WTC11 (cell line): Measurements from ENCODE around the gene AQP12B. TPM values are rescaled to one million over a fixed set of nuclear protein-coding genes. Genes with fewer than 3 reads are reported as not detected.

Source experiments
- ATAC-seq: fragments of 200-7000 bp; cut with Tn5 transposase; 2 replicates; pipeline ENCODE4 v1.10.0; 2021; ENCODE audit warnings: mild to moderate bottlenecking, moderate library complexity
- CTCF ChIA-PET: fragments of 300-600 bp; sonication (Branson Sonifier 250); formaldehyde crosslinking; loops from one replicate; lab custom pipeline; 2021; ENCODE audit warnings: antibody characterized with exemption; lab: Charles Lee
- POLR2A ChIA-PET: fragments of 350-600 bp; sonication (Branson Sonifier 250); formaldehyde crosslinking; loops from one replicate; lab custom pipeline; 2021; ENCODE audit warnings: antibody characterized with exemption; lab: Charles Lee
- DNase-seq: peaks from one replicate; pipeline ENCODE4 v3.0.0; 2021; ENCODE audit warnings: low spot score
- H3K27ac Mint-ChIP-seq: 2 replicates; pipeline ENCODE4 v1.8.0; 2021; ENCODE audit warnings: mixed read lengths
- H3K27me3 Mint-ChIP-seq: 2 replicates; pipeline ENCODE4 v1.8.0; 2021; ENCODE audit warnings: low read depth, mild to moderate bottlenecking, moderate library complexity, mixed read lengths
- H3K36me3 Mint-ChIP-seq: 2 replicates; pipeline ENCODE4 v1.8.0; 2021; ENCODE audit warnings: mixed read lengths
- H3K4me1 Mint-ChIP-seq: 2 replicates; pipeline ENCODE4 v1.8.0; 2022; ENCODE audit warnings: mixed read lengths
- H3K4me3 Mint-ChIP-seq: 2 replicates; pipeline ENCODE4 v1.8.0; 2021; ENCODE audit warnings: mild to moderate bottlenecking, moderate library complexity, mixed read lengths
- H3K9me3 Mint-ChIP-seq: 2 replicates; pipeline ENCODE4 v1.8.0; 2021; ENCODE audit warnings: mixed read lengths
- AR ChIP-seq: fragments of 250-450 bp; sonication (Bioruptor Pico); IDR thresholded peaks from 2 replicates; pipeline ENCODE4 v1.9.0; 2021; ENCODE audit warnings: mild to moderate bottlenecking
- CTCF ChIP-seq: fragments of 200-600 bp; IDR thresholded peaks from 2 replicates; pipeline ENCODE4 v1.8.0; 2022; ENCODE audit warnings: antibody characterized with exemption
- E2F1 ChIP-seq: sonication (generic); formaldehyde crosslinking; IDR thresholded peaks from 2 replicates; pipeline ENCODE4 v1.8.0; 2022; ENCODE audit warnings: mild to moderate bottlenecking, missing genetic modification reagents
- FOXP1 ChIP-seq: sonication (generic); formaldehyde crosslinking; IDR thresholded peaks from 2 replicates; pipeline ENCODE4 v1.8.0; 2022; ENCODE audit warnings: missing genetic modification reagents, mild to moderate bottlenecking, moderate library complexity, borderline replicate concordance
- HMGA2 ChIP-seq: fragments of 250-450 bp; sonication (Bioruptor Pico); IDR thresholded peaks from 2 replicates; pipeline ENCODE4 v1.4.0; 2021; ENCODE audit warnings: mild to moderate bottlenecking, moderate library complexity
- IRF2 ChIP-seq: sonication (generic); formaldehyde crosslinking; IDR thresholded peaks from 2 replicates; pipeline ENCODE4 v1.8.0; 2022; ENCODE audit warnings: low read depth, missing genetic modification reagents, borderline replicate concordance
- MXD4 ChIP-seq: fragments of 250-450 bp; sonication (Bioruptor Pico); IDR thresholded peaks from 2 replicates; pipeline ENCODE4 v1.8.0; 2021; ENCODE audit warnings: mild to moderate bottlenecking, moderate library complexity, borderline replicate concordance
- NR1H2 ChIP-seq: sonication (generic); formaldehyde crosslinking; IDR thresholded peaks from 2 replicates; pipeline ENCODE4 v1.9.0; 2021; ENCODE audit warnings: mild to moderate bottlenecking, moderate library complexity, missing genetic modification reagents
- PRRX2 ChIP-seq: fragments of 250-450 bp; sonication (Bioruptor Pico); IDR thresholded peaks from 2 replicates; pipeline ENCODE4 v1.8.0; 2021; ENCODE audit warnings: mild to moderate bottlenecking
- SP1 ChIP-seq: sonication (generic); formaldehyde crosslinking; conservative IDR thresholded peaks from 2 replicates; pipeline ENCODE4 v1.8.1; 2022; ENCODE audit warnings: missing genetic modification reagents
- USF2 ChIP-seq: sonication (generic); formaldehyde crosslinking; IDR thresholded peaks from 2 replicates; pipeline ENCODE4 v1.8.1; 2023; ENCODE audit warnings: mild to moderate bottlenecking, missing genetic modification reagents, moderate library complexity
- ZBTB21 ChIP-seq: sonication (generic); formaldehyde crosslinking; IDR thresholded peaks from 2 replicates; pipeline ENCODE4 v1.8.1; 2023; ENCODE audit warnings: mild to moderate bottlenecking, missing genetic modification reagents, borderline replicate concordance
- ZNF121 ChIP-seq: sonication (generic); formaldehyde crosslinking; IDR thresholded peaks from 2 replicates; pipeline ENCODE4 v1.8.0; 2023; ENCODE audit warnings: missing genetic modification reagents
- ZNF138 ChIP-seq: sonication (generic); formaldehyde crosslinking; conservative IDR thresholded peaks from 2 replicates; pipeline ENCODE4 v1.8.1; 2022; ENCODE audit warnings: mild to moderate bottlenecking, moderate library complexity, missing genetic modification reagents
- ZNF263 ChIP-seq: sonication (generic); formaldehyde crosslinking; IDR thresholded peaks from 2 replicates; pipeline ENCODE4 v1.8.1; 2022; ENCODE audit warnings: low read depth, mild to moderate bottlenecking, moderate library complexity, missing genetic modification reagents
- ZNF281 ChIP-seq: sonication (generic); formaldehyde crosslinking; IDR thresholded peaks from 2 replicates; pipeline ENCODE4 v1.8.0; 2023; ENCODE audit warnings: mild to moderate bottlenecking, missing genetic modification reagents
- ZNF396 ChIP-seq: fragments of 250-450 bp; sonication (Bioruptor Pico); IDR thresholded peaks from 2 replicates; pipeline ENCODE4 v1.8.0; 2021; ENCODE audit warnings: mild to moderate bottlenecking, moderate library complexity, borderline replicate concordance
- ZNF416 ChIP-seq: fragments of 250-450 bp; sonication (Bioruptor Pico); IDR thresholded peaks from 2 replicates; pipeline ENCODE4 v1.9.0; 2021; ENCODE audit warnings: mild to moderate bottlenecking, inconsistent platforms
- ZNF671 ChIP-seq: fragments of 250-450 bp; sonication (Bioruptor Pico); IDR thresholded peaks from 2 replicates; pipeline ENCODE4 v1.8.0; 2021; ENCODE audit warnings: mild to moderate bottlenecking
- ZSCAN18 ChIP-seq: fragments of 250-450 bp; sonication (Bioruptor Pico); IDR thresholded peaks from 2 replicates; pipeline ENCODE4 v2.1.2; 2022; ENCODE audit warnings: mild to moderate bottlenecking, moderate library complexity
- total RNA-seq: library from RNA; stranded (reverse); gene quantifications from 3 replicates; pipeline ENCODE4 v1.2.3, GENCODE V29; 2021

Gene AQP12B
- total RNA-seq, 1 experiment from 2014 or later = not detected

- TF ChIP-seq ZNF281 (CRISPR knock-in tag) = no peak
These were observed 30.6 kb upstream of the AQP12B start (continued) for GRCh38 chr2:240713071-240713927.

- H3K27ac Mint-ChIP-seq = no peak overlapping the region
- no peaks in the 10 kb centered on the region for H3K27me3 Mint-ChIP-seq
- H3K4me3 Mint-ChIP-seq = no peak overlapping the region
- H3K4me1 Mint-ChIP-seq = no peaks in the 10 kb centered on the region
- no peak for ATAC-seq
- no peaks in the 10 kb centered on the region for H3K9me3 Mint-ChIP-seq
- peaks cover 6% of the 10 kb centered on the region; the same call in 1 of the 2 replicates for H3K36me3 Mint-ChIP-seq
- TF ChIP-seq USF2 (no peak), ZNF416 (peak; percentile 43; the same call in 1 of the 2 replicates), ZNF671 (CRISPR knock-in tag) (no peak), NR1H2 (no peak), E2F1 (CRISPR knock-in tag) (no peak)
- CTCF ChIA-PET = no interaction called here
- no peak for DNase-seq
- POLR2A ChIA-PET = no interaction called here
These were observed 29.4 kb upstream of the AQP12B start for GRCh38 chr2:240712121-240712520.

- H3K9me3 Mint-ChIP-seq = no peaks in the 10 kb centered on the region
- no peaks in the 10 kb centered on the region for H3K4me1 Mint-ChIP-seq
- DNase-seq = no peak
- CTCF ChIA-PET = no interaction called here
- ATAC-seq = no peak
- peaks cover 6% of the 10 kb centered on the region; the same call in 1 of the 2 replicates for H3K36me3 Mint-ChIP-seq
- no peak overlapping the region for H3K4me3 Mint-ChIP-seq
- no peak overlapping the region for H3K27ac Mint-ChIP-seq
- no peaks in the 10 kb centered on the region for H3K27me3 Mint-ChIP-seq
- POLR2A ChIA-PET = no interaction called here
- TF ChIP-seq ZNF416 (no peak), AR (CRISPR knock-in tag) (no peak), ZBTB21 (CRISPR knock-in tag) (no peak), HMGA2 (no peak), CTCF (no peak), ZNF121 (CRISPR knock-in tag) (no peak), ZNF396 (CRISPR knock-in tag) (no peak), PRRX2 (no peak), ZNF138 (CRISPR knock-in tag) (no peak), SP1 (CRISPR knock-in tag) (no peak), ZSCAN18 (CRISPR knock-in tag) (no peak), FOXP1 (CRISPR knock-in tag) (no peak), ZNF263 (CRISPR knock-in tag) (no peak), MXD4 (CRISPR knock-in tag) (no peak), IRF2 (CRISPR knock-in tag) (no peak)
These were observed 29.0 kb upstream of the AQP12B start for GRCh38 chr2:240711701-240712100.
